ENCODE data around the gene MLIP. TPM values are rescaled to one million over a fixed set of nuclear protein-coding genes. Genes with fewer than 3 reads are reported as not detected.

MLIP gene
- total and polyA plus RNA-seq, 2 of the 8 experiments (the other 6 are each of a cell fraction or from before 2014, with no cell fraction given) = not detected

GRCh38 chr6:54266400-54266923 is 155.2 kb downstream of the MLIP start:
- H3K56ac ChIP-seq (replicated peaks; ENCODE audit: insufficient read length, low read depth, low read length) = no peak overlapping the region
- H3K18ac ChIP-seq (ENCODE audit: extremely low read depth, low read length) = no peak overlapping the region
- no peak overlapping the region for H2BK20ac ChIP-seq (ENCODE audit: low read length)
- no peak overlapping the region for H2AK5ac ChIP-seq (ENCODE audit: low read depth, low read length)
- H2BK120ac ChIP-seq (replicated peaks; ENCODE audit: low read depth, low read length) = no peak overlapping the region
- H3K4me3 ChIP-seq (ENCODE audit: extremely low read depth in 1 of 4, insufficient read depth in 2 of 4, low read depth in 3 of 4, low read length in 4 of 4) = no peak overlapping the region
- no peak overlapping the region for H3K23ac ChIP-seq (ENCODE audit: insufficient read length)
- H3K23me2 ChIP-seq (ENCODE audit: low read depth, low read length) = no peaks in the 10 kb centered on the region
- no peaks in the 10 kb centered on the region for H3K27me3 ChIP-seq (replicated peaks in 1 of 4; ENCODE audit: control insufficient read depth in 3 of 4, extremely low read depth in 1 of 4, insufficient read depth in 3 of 4, low read length in 3 of 4)
- H2BK15ac ChIP-seq (ENCODE audit: low read length) = no peak overlapping the region
- no peak overlapping the region for H3K4ac ChIP-seq (replicated peaks; ENCODE audit: insufficient read length, low read depth, low read length)
- no peak overlapping the region for H2BK12ac ChIP-seq (ENCODE audit: low read depth, low read length)
- CTCF ChIA-PET (ENCODE audit: partially characterized antibody) = interaction anchor here (0.7 to 6.6 kb wide), 24 partner anchors 8 to 725 kb away, joined by 3 to 100 read pairs (median 4); no protein-coding TSS in a partner anchor
- no peak overlapping the region for H2BK5ac ChIP-seq (ENCODE audit: low read depth, low read length)
- no peak overlapping the region for H3K9ac ChIP-seq (replicated peaks in 1 of 4; ENCODE audit: extremely low read depth in 1 of 4, low read depth in 3 of 4, low read length in 3 of 4)
- H3K27ac ChIP-seq (ENCODE audit: low read depth, low read length) = no peak overlapping the region
- no peak for FAIRE-seq
- H3K9me3 ChIP-seq (ENCODE audit: insufficient read depth in 2 of 2, low read depth in 1 of 2, low read length in 1 of 2) = no peaks in the 10 kb centered on the region
- DNase-seq (ENCODE audit: low read depth in 1 of 2, low spot score in 2 of 2) = no peak
- H3K4me1 ChIP-seq (replicated peaks in 1 of 4; ENCODE audit: control insufficient read depth in 3 of 4, insufficient read depth in 4 of 4, low read length in 3 of 4) = peaks cover 0 to 9% (median 0%) of the 10 kb centered on the region in 4 experiments; a peak in 2 of 7 replicates
- H4K20me1 ChIP-seq (replicated peaks in 1 of 2; ENCODE audit: control insufficient read depth in 1 of 2, insufficient read depth in 2 of 2, low read length in 2 of 2) = no peaks in the 10 kb centered on the region
- POLR2A ChIA-PET (ENCODE audit: partially characterized antibody) = no interaction called here
- no peaks in the 10 kb centered on the region for H3K36me3 ChIP-seq (ENCODE audit: control insufficient read depth in 2 of 4, insufficient read depth in 4 of 4, low read length in 3 of 4)
- WGBS, 2 experiments (ENCODE audit: extremely low coverage in 1 of 2, insufficient coverage in 1 of 2, insufficient read length in 1 of 2, insufficient replicate concordance in 2 of 2, low coverage in 1 of 2, low lambda C conversion rate in 2 of 2, missing lambda C conversion rate in 1 of 2) = 83% methylated on average over 5 of the region's 5 CpGs; no CpG with 5 or more reads in 1 of the 2 experiments
- H3K79me2 ChIP-seq (ENCODE audit: control insufficient read depth in 1 of 2, insufficient read depth in 2 of 2, low read length in 2 of 2) = no peaks in the 10 kb centered on the region
- no peaks in the 10 kb centered on the region for H3K79me1 ChIP-seq (ENCODE audit: low read depth, low read length)
- peak overlapping the region; percentile 75; the same call in 1 of the 2 replicates for H2AFZ ChIP-seq (ENCODE audit: low read length)
- H3K14ac ChIP-seq (ENCODE audit: insufficient read length) = no peak overlapping the region
- no peak overlapping the region for H3K4me2 ChIP-seq (ENCODE audit: insufficient read depth in 1 of 2, low read depth in 2 of 2, low read length in 2 of 2)
- H4K5ac ChIP-seq (ENCODE audit: insufficient read length, low read depth, low read length) = no peak overlapping the region
- H4K8ac ChIP-seq (ENCODE audit: extremely low read depth, insufficient read depth, low read length) = no peak overlapping the region
- no peak overlapping the region for H4K91ac ChIP-seq (replicated peaks; ENCODE audit: insufficient read length, low read length)
- TF ChIP-seq, protein P1, sequence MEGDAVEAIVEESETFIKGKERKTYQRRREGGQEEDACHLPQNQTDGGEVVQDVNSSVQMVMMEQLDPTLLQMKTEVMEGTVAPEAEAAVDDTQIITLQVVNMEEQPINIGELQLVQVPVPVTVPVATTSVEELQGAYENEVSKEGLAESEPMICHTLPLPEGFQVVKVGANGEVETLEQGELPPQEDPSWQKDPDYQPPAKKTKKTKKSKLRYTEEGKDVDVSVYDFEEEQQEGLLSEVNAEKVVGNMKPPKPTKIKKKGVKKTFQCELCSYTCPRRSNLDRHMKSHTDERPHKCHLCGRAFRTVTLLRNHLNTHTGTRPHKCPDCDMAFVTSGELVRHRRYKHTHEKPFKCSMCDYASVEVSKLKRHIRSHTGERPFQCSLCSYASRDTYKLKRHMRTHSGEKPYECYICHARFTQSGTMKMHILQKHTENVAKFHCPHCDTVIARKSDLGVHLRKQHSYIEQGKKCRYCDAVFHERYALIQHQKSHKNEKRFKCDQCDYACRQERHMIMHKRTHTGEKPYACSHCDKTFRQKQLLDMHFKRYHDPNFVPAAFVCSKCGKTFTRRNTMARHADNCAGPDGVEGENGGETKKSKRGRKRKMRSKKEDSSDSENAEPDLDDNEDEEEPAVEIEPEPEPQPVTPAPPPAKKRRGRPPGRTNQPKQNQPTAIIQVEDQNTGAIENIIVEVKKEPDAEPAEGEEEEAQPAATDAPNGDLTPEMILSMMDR (IDR thresholded peaks at IDR 0.05; ENCODE audit: control extremely low read depth in 1 of 3, insufficient read depth in 1 of 3, low read depth in 1 of 3, low read length in 3 of 3) = peak; percentile 52 to 63 (median 56)
- TF ChIP-seq SUZ12 (IDR thresholded peaks at IDR 0.05; ENCODE audit: low read length) (no peak), EP300 (IDR thresholded peaks at IDR 0.05; ENCODE audit: borderline replicate concordance in 1 of 2, low read depth in 2 of 2, low read length in 2 of 2) (no peak), RAD21 (IDR thresholded peaks at IDR 0.05 in 1 of 2, conservative IDR thresholded peaks at IDR 0.05 in 1 of 2; ENCODE audit: low read depth in 2 of 2, low read length in 2 of 2) (peak; percentile 55 to 69)
